ENCODE data around the gene EMC10. TPM values are rescaled to one million over a fixed set of nuclear protein-coding genes. Genes with fewer than 3 reads are reported as not detected.

The EMC10 gene
- polyA plus RNA-seq, 1 of the 3 experiments (the other 2 are of a cell fraction): 218 TPM

DNA sequence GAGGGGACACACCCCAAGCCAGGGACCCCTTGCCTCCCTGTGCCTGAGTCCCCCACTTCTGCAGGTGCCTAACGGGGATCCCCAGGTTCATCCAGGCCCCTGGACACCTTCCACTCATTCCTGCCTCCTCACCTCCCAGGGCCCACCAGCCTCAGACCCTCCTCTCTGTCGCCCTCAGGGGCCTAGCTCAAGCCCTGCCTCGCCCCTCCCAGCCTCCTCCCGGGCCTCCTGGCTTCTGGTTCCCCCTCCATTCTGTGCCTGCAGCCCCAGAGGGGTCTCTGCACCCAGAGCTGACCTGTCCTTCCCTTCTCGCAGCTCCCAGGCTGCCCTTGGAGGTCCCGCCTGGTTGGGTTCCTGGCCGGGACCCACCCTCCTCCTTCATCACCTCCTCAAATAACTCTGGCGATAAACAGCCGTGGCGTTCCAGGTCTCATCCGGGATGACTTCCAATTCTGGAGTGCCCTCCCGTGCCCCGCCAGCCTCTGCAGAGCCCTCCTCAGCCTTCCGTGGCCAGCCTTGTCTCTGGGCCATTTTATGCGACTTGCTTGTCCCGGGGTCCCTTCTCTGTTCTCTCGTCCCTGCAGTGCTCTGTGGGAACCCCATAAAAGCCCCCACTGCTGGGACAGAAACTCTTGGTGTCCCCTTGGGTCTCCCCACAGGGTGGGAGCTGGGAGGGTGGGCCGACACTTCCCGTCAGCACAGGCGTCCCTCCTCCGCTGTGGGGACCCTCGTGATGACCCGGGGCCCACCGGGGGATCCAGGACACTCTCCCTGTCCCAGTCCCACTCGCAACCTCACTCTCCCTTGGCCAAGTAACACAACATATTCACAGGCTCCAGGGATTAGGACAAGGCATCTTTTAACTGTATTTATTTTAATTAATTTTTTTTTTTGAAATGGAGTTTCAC, 25.5 kb downstream of the EMC10 start:
- POLR2A ChIA-PET: interaction anchor here (1.4 kb wide), 1 partner anchor 9 kb away, joined by 9 read pairs; the partner anchor contains the start of gene JOSD2
- H3K9me2 ChIP-seq: no peaks in the 10 kb centered on the region
- no peak for DNase-seq

More for the DNA sequence above, 25.5 kb downstream of the EMC10 start:
- Histone ChIP-seq H3K9ac (no peak overlapping the region), H3K79me2 (ENCODE audit: insufficient read depth) (no peaks in the 10 kb centered on the region), H3K4me1 (ENCODE audit: control insufficient read depth in 1 of 2, insufficient read depth in 2 of 2, low read depth in 1 of 2, low read length in 1 of 2) (peaks cover 0 to 7% of the 10 kb centered on the region in 2 experiments; a peak in 1 of 4 replicates), H3K27me3 (ENCODE audit: insufficient read depth) (no peaks in the 10 kb centered on the region), H4K20me1 (ENCODE audit: insufficient read depth) (no peaks in the 10 kb centered on the region), H3F3A (replicated peaks; ENCODE audit: insufficient read depth) (no peaks in the 10 kb centered on the region), H3K9me3 (no peaks in the 10 kb centered on the region), H2AFZ (ENCODE audit: low read depth) (no peak overlapping the region), H3K4me2 (no peak overlapping the region), H3K27ac (ENCODE audit: low read depth in 2 of 2, low read length in 1 of 2) (no peak overlapping the region), H3K4me3 (ENCODE audit: low read depth in 2 of 2, low read length in 1 of 2) (no peak overlapping the region), H3K36me3 (replicated peaks in 1 of 2; ENCODE audit: control insufficient read depth in 1 of 2, insufficient read depth in 2 of 2, low read length in 1 of 2) (no peaks in the 10 kb centered on the region)
- CTCF ChIA-PET: interaction anchor here (1.1 to 2.5 kb wide), 5 partner anchors 8 to 41 kb away, joined by 3 to 11 read pairs (median 8); partner anchors contain the start of gene JOSD2
- TF ChIP-seq, protein P1, sequence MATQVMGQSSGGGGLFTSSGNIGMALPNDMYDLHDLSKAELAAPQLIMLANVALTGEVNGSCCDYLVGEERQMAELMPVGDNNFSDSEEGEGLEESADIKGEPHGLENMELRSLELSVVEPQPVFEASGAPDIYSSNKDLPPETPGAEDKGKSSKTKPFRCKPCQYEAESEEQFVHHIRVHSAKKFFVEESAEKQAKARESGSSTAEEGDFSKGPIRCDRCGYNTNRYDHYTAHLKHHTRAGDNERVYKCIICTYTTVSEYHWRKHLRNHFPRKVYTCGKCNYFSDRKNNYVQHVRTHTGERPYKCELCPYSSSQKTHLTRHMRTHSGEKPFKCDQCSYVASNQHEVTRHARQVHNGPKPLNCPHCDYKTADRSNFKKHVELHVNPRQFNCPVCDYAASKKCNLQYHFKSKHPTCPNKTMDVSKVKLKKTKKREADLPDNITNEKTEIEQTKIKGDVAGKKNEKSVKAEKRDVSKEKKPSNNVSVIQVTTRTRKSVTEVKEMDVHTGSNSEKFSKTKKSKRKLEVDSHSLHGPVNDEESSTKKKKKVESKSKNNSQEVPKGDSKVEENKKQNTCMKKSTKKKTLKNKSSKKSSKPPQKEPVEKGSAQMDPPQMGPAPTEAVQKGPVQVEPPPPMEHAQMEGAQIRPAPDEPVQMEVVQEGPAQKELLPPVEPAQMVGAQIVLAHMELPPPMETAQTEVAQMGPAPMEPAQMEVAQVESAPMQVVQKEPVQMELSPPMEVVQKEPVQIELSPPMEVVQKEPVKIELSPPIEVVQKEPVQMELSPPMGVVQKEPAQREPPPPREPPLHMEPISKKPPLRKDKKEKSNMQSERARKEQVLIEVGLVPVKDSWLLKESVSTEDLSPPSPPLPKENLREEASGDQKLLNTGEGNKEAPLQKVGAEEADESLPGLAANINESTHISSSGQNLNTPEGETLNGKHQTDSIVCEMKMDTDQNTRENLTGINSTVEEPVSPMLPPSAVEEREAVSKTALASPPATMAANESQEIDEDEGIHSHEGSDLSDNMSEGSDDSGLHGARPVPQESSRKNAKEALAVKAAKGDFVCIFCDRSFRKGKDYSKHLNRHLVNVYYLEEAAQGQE (IDR thresholded peaks at IDR 0.05; ENCODE audit: low read depth, low read length): no peak
- TF ChIP-seq RFX5 (IDR thresholded peaks at IDR 0.05; ENCODE audit: low read length) (no peak), YY1 (IDR thresholded peaks at IDR 0.05; ENCODE audit: low read depth) (no peak), MXI1 (IDR thresholded peaks at IDR 0.05; ENCODE audit: low read depth, low read length) (no peak), RCOR1 (IDR thresholded peaks at IDR 0.05; ENCODE audit: low read length) (no peak), EZH2phosphoT487 (IDR thresholded peaks at IDR 0.05; ENCODE audit: borderline replicate concordance, low read depth) (no peak), SIN3A (IDR thresholded peaks at IDR 0.05; ENCODE audit: borderline replicate concordance, low read depth, low read length) (no peak), CHD2 (IDR thresholded peaks at IDR 0.05; ENCODE audit: low read length, partially characterized antibody) (no peak), EP300 (IDR thresholded peaks at IDR 0.05; ENCODE audit: borderline replicate concordance in 1 of 2, low read depth in 1 of 2, low read length in 1 of 2) (no peak)
- TF ChIP-seq, protein P2, sequence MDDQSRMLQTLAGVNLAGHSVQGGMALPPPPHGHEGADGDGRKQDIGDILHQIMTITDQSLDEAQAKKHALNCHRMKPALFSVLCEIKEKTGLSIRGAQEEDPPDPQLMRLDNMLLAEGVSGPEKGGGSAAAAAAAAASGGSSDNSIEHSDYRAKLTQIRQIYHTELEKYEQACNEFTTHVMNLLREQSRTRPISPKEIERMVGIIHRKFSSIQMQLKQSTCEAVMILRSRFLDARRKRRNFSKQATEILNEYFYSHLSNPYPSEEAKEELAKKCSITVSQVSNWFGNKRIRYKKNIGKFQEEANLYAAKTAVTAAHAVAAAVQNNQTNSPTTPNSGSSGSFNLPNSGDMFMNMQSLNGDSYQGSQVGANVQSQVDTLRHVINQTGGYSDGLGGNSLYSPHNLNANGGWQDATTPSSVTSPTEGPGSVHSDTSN (IDR thresholded peaks at IDR 0.05): no peak
- 88% methylated on average over 19 of the region's 25 CpGs for WGBS (ENCODE audit: low lambda C conversion rate)

All from SK-N-SH (cell line).